Measurements from ENCODE around the gene MPST.
A peak's percentile ranks its signal among the peaks of the same experiment; 100 is the strongest.

Gene MPST

GRCh38 chr22:37016134-37016910 lies 3.2 kb upstream of the MPST start:
- TF ChIP-seq CTCF (IDR thresholded peaks at IDR 0.05; ENCODE audit: low read depth, low read length), result no peak
- in situ Hi-C loops (cut with HindIII; ENCODE audit: low sequenced_read_pairs), result no loop called here
- no peak overlapping the region for H3K4me3 ChIP-seq (ENCODE audit: low read depth, low read length)
- DNase-seq (ENCODE audit: low read depth, low spot score), result no peak

DNA sequence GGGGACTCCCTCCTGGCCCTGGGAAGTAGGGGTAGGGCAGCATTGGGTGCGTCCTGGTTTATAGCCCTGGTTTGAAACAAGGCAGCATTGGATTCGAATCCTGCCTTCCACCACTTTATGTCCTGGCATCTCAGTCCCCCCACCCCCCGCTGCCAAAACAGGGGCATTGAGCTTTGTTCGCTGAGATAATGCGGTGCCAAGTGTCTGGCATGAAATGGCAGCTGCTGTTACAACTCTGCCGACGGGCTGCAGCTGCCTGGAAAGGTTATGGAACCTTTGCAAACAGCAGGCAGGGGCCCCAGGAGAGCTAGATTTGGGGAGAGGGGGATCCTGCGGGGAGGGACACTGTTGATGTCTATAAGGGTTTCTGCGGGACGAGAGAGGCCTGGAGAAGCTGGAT lies 2.2 kb upstream of the MPST start:
- H3K4me3 ChIP-seq (ENCODE audit: low read depth, low read length), result no peak overlapping the region
- DNase-seq (ENCODE audit: low read depth, low spot score), result no peak
- no peak for TF ChIP-seq CTCF (IDR thresholded peaks at IDR 0.05; ENCODE audit: low read depth, low read length)
- in situ Hi-C loops (cut with HindIII; ENCODE audit: low sequenced_read_pairs), result no loop called here

GRCh38 chr22:37018086-37018814 lies 1.3 kb upstream of the MPST start:
- peak overlapping the region; percentile 62 for H3K4me3 ChIP-seq (ENCODE audit: low read depth, low read length)

GRCh38 chr22:37018815-37019308 lies 680 bp upstream of the MPST start:
- H3K4me3 ChIP-seq (ENCODE audit: low read depth, low read length), result peak overlapping the region; percentile 62
- in situ Hi-C loops (cut with HindIII; ENCODE audit: low sequenced_read_pairs), result no loop called here
- peak; percentile 52 for DNase-seq (ENCODE audit: low read depth, low spot score)
- no peak for TF ChIP-seq CTCF (IDR thresholded peaks at IDR 0.05; ENCODE audit: low read depth, low read length)

More at GRCh38 chr22:37018086-37018814, 1.3 kb upstream of the MPST start:
- peak; percentile 5 for DNase-seq (ENCODE audit: low read depth, low spot score)
- in situ Hi-C loops (cut with HindIII; ENCODE audit: low sequenced_read_pairs), result no loop called here
- no peak for TF ChIP-seq CTCF (IDR thresholded peaks at IDR 0.05; ENCODE audit: low read depth, low read length)

DNA sequence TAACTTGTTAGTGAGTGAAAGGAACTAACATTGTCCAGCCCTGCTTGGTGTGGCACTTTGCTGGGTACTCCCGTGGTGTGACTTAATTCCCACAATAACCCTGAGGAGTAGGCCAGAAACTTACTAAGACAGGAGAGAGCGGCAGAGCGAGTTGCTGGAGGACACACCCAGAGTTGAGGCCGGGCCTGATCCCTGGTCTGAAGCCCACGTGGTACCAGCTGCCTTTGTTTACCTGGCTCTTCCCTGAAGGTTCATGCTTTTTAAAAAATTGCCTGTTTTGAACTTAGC lies 594 bp downstream of the MPST start:
- peak; percentile 50 for DNase-seq (ENCODE audit: low read depth, low spot score)
- in situ Hi-C loops (cut with HindIII; ENCODE audit: low sequenced_read_pairs), result no loop called here
- H3K4me3 ChIP-seq (ENCODE audit: low read depth, low read length), result peak overlapping the region; percentile 84
- no peak for TF ChIP-seq CTCF (IDR thresholded peaks at IDR 0.05; ENCODE audit: low read depth, low read length)

DNA sequence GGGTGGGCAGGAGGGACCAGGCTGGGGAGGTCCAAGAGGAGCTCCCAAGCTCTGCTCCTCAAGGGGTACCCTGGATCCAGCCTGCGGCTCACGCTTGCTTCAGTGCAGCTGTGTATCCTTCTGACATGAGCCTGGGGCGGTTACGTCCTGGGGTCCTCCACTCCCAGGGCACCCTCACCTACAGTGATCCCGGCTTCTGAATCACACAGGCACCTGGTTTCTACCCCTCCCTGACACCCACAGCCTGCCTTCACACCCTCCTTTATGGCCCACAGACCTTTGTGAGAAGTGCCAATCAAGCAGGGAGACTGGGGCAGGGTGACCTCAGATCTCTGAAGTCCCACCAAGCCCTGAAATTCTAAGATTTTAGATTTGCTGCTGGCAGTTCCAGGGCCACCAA lies 1.5 kb downstream of the MPST start:
- H3K4me3 ChIP-seq (ENCODE audit: low read depth, low read length), result no peak overlapping the region
- DNase-seq (ENCODE audit: low read depth, low spot score), result no peak
- TF ChIP-seq CTCF (IDR thresholded peaks at IDR 0.05; ENCODE audit: low read depth, low read length), result no peak
- in situ Hi-C loops (cut with HindIII; ENCODE audit: low sequenced_read_pairs), result no loop called here

All from astrocyte of the spinal cord (primary cell).